ENCODE measurements around the gene AATF. TPM values are rescaled to one million over a fixed set of nuclear protein-coding genes. Genes with fewer than 3 reads are reported as not detected.

Gene AATF
- total RNA-seq, 1 experiment from 2014 or later, result 61.0 TPM

GRCh38 chr17:37089956-37090355, 141.2 kb downstream of the AATF start (continued):
- TF ChIP-seq, protein P1, sequence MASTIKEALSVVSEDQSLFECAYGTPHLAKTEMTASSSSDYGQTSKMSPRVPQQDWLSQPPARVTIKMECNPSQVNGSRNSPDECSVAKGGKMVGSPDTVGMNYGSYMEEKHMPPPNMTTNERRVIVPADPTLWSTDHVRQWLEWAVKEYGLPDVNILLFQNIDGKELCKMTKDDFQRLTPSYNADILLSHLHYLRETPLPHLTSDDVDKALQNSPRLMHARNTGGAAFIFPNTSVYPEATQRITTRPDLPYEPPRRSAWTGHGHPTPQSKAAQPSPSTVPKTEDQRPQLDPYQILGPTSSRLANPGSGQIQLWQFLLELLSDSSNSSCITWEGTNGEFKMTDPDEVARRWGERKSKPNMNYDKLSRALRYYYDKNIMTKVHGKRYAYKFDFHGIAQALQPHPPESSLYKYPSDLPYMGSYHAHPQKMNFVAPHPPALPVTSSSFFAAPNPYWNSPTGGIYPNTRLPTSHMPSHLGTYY (CRISPR knock-in tag; IDR thresholded peaks at IDR 0.05), result no peak

GRCh38 chr17:37090941-37091340, 142.2 kb downstream of the AATF start:
- ChIA-PET CTCF (no interaction called here), POLR2A (no interaction called here)
- H3K36me3 Mint-ChIP-seq, result peaks cover 57% of the 10 kb centered on the region
- H3K27me3 Mint-ChIP-seq (ENCODE audit: low read depth), result no peaks in the 10 kb centered on the region
- TF ChIP-seq RORB (CRISPR knock-in tag; IDR thresholded peaks at IDR 0.05) (no peak), PRRX2 (CRISPR knock-in tag; IDR thresholded peaks at IDR 0.05) (no peak), ZNF232 (CRISPR knock-in tag; IDR thresholded peaks at IDR 0.05) (no peak)
- TF ChIP-seq, protein P2, sequence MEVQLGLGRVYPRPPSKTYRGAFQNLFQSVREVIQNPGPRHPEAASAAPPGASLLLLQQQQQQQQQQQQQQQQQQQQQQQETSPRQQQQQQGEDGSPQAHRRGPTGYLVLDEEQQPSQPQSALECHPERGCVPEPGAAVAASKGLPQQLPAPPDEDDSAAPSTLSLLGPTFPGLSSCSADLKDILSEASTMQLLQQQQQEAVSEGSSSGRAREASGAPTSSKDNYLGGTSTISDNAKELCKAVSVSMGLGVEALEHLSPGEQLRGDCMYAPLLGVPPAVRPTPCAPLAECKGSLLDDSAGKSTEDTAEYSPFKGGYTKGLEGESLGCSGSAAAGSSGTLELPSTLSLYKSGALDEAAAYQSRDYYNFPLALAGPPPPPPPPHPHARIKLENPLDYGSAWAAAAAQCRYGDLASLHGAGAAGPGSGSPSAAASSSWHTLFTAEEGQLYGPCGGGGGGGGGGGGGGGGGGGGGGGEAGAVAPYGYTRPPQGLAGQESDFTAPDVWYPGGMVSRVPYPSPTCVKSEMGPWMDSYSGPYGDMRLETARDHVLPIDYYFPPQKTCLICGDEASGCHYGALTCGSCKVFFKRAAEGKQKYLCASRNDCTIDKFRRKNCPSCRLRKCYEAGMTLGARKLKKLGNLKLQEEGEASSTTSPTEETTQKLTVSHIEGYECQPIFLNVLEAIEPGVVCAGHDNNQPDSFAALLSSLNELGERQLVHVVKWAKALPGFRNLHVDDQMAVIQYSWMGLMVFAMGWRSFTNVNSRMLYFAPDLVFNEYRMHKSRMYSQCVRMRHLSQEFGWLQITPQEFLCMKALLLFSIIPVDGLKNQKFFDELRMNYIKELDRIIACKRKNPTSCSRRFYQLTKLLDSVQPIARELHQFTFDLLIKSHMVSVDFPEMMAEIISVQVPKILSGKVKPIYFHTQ (CRISPR knock-in tag; IDR thresholded peaks at IDR 0.05), result no peak
- H3K9me3 Mint-ChIP-seq, result no peaks in the 10 kb centered on the region
- DNase-seq (ENCODE audit: low spot score) (no peak), ATAC-seq (no peak)
- no peak overlapping the region for H3K4me3 Mint-ChIP-seq
- peaks cover 13% of the 10 kb centered on the region for H3K4me1 Mint-ChIP-seq
- H3K27ac Mint-ChIP-seq, result peak overlapping the region; percentile 74; the same call in 1 of the 2 replicates

DNA sequence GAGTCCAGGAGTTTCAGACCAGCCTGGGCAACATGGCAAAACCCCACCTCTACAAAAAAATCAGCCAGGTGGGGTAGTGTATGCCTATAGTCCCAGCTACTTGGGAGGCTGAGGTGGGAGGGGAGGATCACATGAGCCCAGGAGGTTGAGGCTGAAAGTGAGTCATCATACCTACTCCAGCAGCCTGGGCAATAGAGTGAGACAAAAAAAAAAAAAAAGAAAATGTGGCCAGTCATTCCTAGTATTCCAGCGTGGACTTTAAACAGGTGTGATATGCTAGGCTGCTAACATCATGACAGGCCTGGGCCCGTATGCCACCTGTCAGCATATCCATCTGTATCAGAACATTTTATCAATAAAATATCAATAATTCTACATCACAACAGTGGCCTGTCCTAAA, 143.3 kb downstream of the AATF start:
- Mint-ChIP-seq H3K4me3 (no peak overlapping the region), H3K27me3 (ENCODE audit: low read depth) (no peaks in the 10 kb centered on the region), H3K36me3 (peaks cover 58% of the 10 kb centered on the region), H3K4me1 (peaks cover 13% of the 10 kb centered on the region), H3K9me3 (no peaks in the 10 kb centered on the region), H3K27ac (peak overlapping the region; percentile 42; the same call in 1 of the 2 replicates)
- TF ChIP-seq, protein P2 (CRISPR knock-in tag; IDR thresholded peaks at IDR 0.05), result no peak
- TF ChIP-seq SP1 (CRISPR knock-in tag; conservative IDR thresholded peaks at IDR 0.05) (no peak), JAZF1 (CRISPR knock-in tag; IDR thresholded peaks at IDR 0.05) (no peak), PREB (CRISPR knock-in tag; IDR thresholded peaks at IDR 0.05; ENCODE audit: borderline replicate concordance) (no peak), NR3C1 (CRISPR knock-in tag; conservative IDR thresholded peaks at IDR 0.05; ENCODE audit: low read depth) (no peak), RELA (CRISPR knock-in tag; IDR thresholded peaks at IDR 0.05; ENCODE audit: borderline replicate concordance) (no peak), MLX (CRISPR knock-in tag; IDR thresholded peaks at IDR 0.05) (no peak), MYBL2 (CRISPR knock-in tag; IDR thresholded peaks at IDR 0.05) (no peak), FOXP4 (CRISPR knock-in tag; IDR thresholded peaks at IDR 0.05) (no peak), GABPB1 (CRISPR knock-in tag; IDR thresholded peaks at IDR 0.05) (no peak)
- TF ChIP-seq, protein P3, sequence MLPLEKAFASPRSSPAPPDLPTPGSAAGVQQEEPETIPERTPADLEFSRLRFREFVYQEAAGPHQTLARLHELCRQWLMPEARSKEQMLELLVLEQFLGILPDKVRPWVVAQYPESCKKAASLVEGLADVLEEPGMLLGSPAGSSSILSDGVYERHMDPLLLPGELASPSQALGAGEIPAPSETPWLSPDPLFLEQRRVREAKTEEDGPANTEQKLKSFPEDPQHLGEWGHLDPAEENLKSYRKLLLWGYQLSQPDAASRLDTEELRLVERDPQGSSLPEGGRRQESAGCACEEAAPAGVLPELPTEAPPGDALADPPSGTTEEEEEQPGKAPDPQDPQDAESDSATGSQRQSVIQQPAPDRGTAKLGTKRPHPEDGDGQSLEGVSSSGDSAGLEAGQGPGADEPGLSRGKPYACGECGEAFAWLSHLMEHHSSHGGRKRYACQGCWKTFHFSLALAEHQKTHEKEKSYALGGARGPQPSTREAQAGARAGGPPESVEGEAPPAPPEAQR (CRISPR knock-in tag; IDR thresholded peaks at IDR 0.05), result no peak
- TF ChIP-seq, protein P4, sequence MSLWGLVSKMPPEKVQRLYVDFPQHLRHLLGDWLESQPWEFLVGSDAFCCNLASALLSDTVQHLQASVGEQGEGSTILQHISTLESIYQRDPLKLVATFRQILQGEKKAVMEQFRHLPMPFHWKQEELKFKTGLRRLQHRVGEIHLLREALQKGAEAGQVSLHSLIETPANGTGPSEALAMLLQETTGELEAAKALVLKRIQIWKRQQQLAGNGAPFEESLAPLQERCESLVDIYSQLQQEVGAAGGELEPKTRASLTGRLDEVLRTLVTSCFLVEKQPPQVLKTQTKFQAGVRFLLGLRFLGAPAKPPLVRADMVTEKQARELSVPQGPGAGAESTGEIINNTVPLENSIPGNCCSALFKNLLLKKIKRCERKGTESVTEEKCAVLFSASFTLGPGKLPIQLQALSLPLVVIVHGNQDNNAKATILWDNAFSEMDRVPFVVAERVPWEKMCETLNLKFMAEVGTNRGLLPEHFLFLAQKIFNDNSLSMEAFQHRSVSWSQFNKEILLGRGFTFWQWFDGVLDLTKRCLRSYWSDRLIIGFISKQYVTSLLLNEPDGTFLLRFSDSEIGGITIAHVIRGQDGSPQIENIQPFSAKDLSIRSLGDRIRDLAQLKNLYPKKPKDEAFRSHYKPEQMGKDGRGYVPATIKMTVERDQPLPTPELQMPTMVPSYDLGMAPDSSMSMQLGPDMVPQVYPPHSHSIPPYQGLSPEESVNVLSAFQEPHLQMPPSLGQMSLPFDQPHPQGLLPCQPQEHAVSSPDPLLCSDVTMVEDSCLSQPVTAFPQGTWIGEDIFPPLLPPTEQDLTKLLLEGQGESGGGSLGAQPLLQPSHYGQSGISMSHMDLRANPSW (CRISPR knock-in tag; conservative IDR thresholded peaks at IDR 0.05; ENCODE audit: low read depth), result no peak
- ATAC-seq (no peak), DNase-seq (ENCODE audit: low spot score) (no peak)
- POLR2A ChIA-PET, result no interaction called here
- CTCF ChIA-PET, result interaction anchor here (0.6 kb wide), 1 partner anchor 318 kb away, joined by 3 read pairs; no protein-coding TSS in a partner anchor

Data from WTC11 (cell line).